Neural progenitor cell (in vitro differentiated cells): Measurements from ENCODE around the gene ZP2. TPM values are rescaled to one million over a fixed set of nuclear protein-coding genes. Genes with fewer than 3 reads are reported as not detected.

ENCODE experiments used
- DNase-seq: peaks from one replicate; pipeline ENCODE4 v3.0.0-alpha.2; 2016; ENCODE audit warnings: low spot score
- H2AFZ ChIP-seq: fragments of 200-600 bp; sonication (generic); replicated peaks from 2 replicates; pipeline ENCODE4 v1.6.1; 2016; ENCODE audit warnings: antibody characterized with exemption
- H3F3A ChIP-seq: fragments of 200-600 bp; sonication (generic); 2 replicates; pipeline ENCODE4 v1.6.1; 2016; ENCODE audit warnings: antibody characterized with exemption, low read depth
- H3K27ac ChIP-seq: fragments of 200-600 bp; sonication (generic); 2 replicates; pipeline ENCODE4 v1.5.1; 2016; ENCODE audit warnings: mild to moderate bottlenecking
- H3K27me3 ChIP-seq: fragments of 200-600 bp; sonication (generic); 2 replicates; pipeline ENCODE4 v1.6.1; 2016; ENCODE audit warnings: mild to moderate bottlenecking, moderate library complexity
- H3K36me3 ChIP-seq: fragments of 200-600 bp; sonication (generic); 2 replicates; pipeline ENCODE4 v1.5.1; 2016
- H3K4me1 ChIP-seq: fragments of 200-600 bp; sonication (generic); 2 replicates; pipeline ENCODE4 v1.6.1; 2016; ENCODE audit warnings: mixed run types
- H3K4me2 ChIP-seq: fragments of 200-600 bp; sonication (generic); 2 replicates; pipeline ENCODE4 v1.6.1; 2016
- H3K4me3 ChIP-seq: fragments of 200-600 bp; sonication (generic); 2 replicates; pipeline ENCODE4 v1.5.1; 2016
- H3K79me2 ChIP-seq: fragments of 200-600 bp; sonication (generic); 2 replicates; pipeline ENCODE4 v1.6.1; 2016; ENCODE audit warnings: low read depth
- H3K9ac ChIP-seq: fragments of 200-600 bp; sonication (generic); 2 replicates; pipeline ENCODE4 v1.6.1; 2016
- H3K9me3 ChIP-seq: fragments of 200-600 bp; sonication (generic); 2 replicates; pipeline ENCODE4 v1.5.1; 2016; ENCODE audit warnings: low read depth
- H4K20me1 ChIP-seq: fragments of 200-600 bp; sonication (generic); 2 replicates; pipeline ENCODE4 v1.6.1; 2016; ENCODE audit warnings: low read depth
- H3K27ac Mint-ChIP-seq: 3 replicates; pipeline ENCODE4 v1.8.0; 2021; ENCODE audit warnings: mixed read lengths
- H3K27me3 Mint-ChIP-seq: 2 replicates; pipeline ENCODE4 v1.8.0; 2022; ENCODE audit warnings: low read depth, mild to moderate bottlenecking, inconsistent platforms, moderate library complexity, mixed read lengths; ENCODE audit not compliant: insufficient read depth
- H3K36me3 Mint-ChIP-seq: 3 replicates; pipeline ENCODE4 v1.8.0; 2021; ENCODE audit warnings: mixed read lengths
- H3K4me1 Mint-ChIP-seq: 3 replicates; pipeline ENCODE4 v1.8.0; 2021; ENCODE audit warnings: mixed read lengths
- H3K4me3 Mint-ChIP-seq: 3 replicates; pipeline ENCODE4 v1.8.0; 2021; ENCODE audit warnings: mild to moderate bottlenecking, moderate library complexity, mixed read lengths
- H3K9me3 Mint-ChIP-seq: 3 replicates; pipeline ENCODE4 v1.8.0; 2020; ENCODE audit warnings: mixed read lengths
- EZH2 ChIP-seq: fragments of 200-600 bp; sonication (generic); IDR thresholded peaks from 2 replicates; pipeline ENCODE4 v1.6.1; 2017; ENCODE audit warnings: antibody characterized with exemption, mild to moderate bottlenecking, moderate library complexity
- EZH2phosphoT487 ChIP-seq: fragments of 200-600 bp; sonication (generic); IDR thresholded peaks from 2 replicates; pipeline ENCODE4 v1.6.1; 2017; ENCODE audit warnings: antibody characterized with exemption
- total RNA-seq: library from RNA; depleted of rRNA; stranded (reverse); fragments of >200 nt; gene quantifications from 2 replicates; pipeline ENCODE4 v1.2.3, GENCODE V29; 2015; ENCODE audit warnings: low replicate concordance
- TF ChIP-seq, protein P1 (sequence below): fragments of 200-600 bp; sonication (generic); IDR thresholded peaks from 2 replicates; pipeline ENCODE4 v1.5.1; 2017; ENCODE audit warnings: antibody characterized with exemption, mild to moderate bottlenecking

The ZP2 gene
- total RNA-seq, 1 donor from 2014 or later = not detected

- Histone ChIP-seq H3K36me3 (no peaks in the 10 kb centered on the region), H4K20me1 (no peaks in the 10 kb centered on the region), H3K4me2 (no peak overlapping the region), H3K4me3 (no peak overlapping the region), H3K27me3 (peaks cover 16% of the 10 kb centered on the region), H3F3A (no peaks in the 10 kb centered on the region), H3K9me3 (no peaks in the 10 kb centered on the region), H3K79me2 (no peaks in the 10 kb centered on the region), H3K9ac (no peak overlapping the region), H3K27ac (no peak overlapping the region), H3K4me1 (no peaks in the 10 kb centered on the region), H2AFZ (no peak overlapping the region)
- Mint-ChIP-seq H3K27ac (no peak overlapping the region), H3K36me3 (no peaks in the 10 kb centered on the region), H3K4me3 (no peak overlapping the region), H3K27me3 (peaks cover 2% of the 10 kb centered on the region), H3K4me1 (no peaks in the 10 kb centered on the region), H3K9me3 (peaks cover 3% of the 10 kb centered on the region)
- TF ChIP-seq EZH2 = no peak
- TF ChIP-seq, protein P1, sequence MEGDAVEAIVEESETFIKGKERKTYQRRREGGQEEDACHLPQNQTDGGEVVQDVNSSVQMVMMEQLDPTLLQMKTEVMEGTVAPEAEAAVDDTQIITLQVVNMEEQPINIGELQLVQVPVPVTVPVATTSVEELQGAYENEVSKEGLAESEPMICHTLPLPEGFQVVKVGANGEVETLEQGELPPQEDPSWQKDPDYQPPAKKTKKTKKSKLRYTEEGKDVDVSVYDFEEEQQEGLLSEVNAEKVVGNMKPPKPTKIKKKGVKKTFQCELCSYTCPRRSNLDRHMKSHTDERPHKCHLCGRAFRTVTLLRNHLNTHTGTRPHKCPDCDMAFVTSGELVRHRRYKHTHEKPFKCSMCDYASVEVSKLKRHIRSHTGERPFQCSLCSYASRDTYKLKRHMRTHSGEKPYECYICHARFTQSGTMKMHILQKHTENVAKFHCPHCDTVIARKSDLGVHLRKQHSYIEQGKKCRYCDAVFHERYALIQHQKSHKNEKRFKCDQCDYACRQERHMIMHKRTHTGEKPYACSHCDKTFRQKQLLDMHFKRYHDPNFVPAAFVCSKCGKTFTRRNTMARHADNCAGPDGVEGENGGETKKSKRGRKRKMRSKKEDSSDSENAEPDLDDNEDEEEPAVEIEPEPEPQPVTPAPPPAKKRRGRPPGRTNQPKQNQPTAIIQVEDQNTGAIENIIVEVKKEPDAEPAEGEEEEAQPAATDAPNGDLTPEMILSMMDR = no peak
- TF ChIP-seq EZH2phosphoT487 = no peak
- no peak for DNase-seq
Observed at GRCh38 chr16:21189311-21189710, 22.1 kb downstream of the ZP2 start.

DNA sequence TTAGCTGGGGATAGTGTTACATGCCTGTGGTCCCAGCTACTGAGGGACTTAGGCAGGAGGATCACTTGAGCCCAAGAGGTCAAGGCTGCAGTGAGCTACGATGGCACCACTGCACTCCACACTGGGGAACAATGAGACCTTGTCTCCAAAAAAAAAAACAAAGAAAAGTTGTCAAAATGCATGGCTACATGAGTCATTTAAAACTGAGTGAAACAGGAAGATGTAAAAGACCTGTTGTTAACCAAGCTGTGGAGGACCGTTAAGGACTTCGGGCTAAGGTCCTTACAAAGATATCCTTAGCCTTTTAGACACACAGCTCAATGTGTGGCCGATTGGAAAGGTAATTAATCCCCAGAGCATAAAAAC lies 25.1 kb downstream of the ZP2 start:
- Histone ChIP-seq H2AFZ (no peak overlapping the region), H3K9me3 (no peaks in the 10 kb centered on the region), H4K20me1 (no peaks in the 10 kb centered on the region), H3K27ac (no peak overlapping the region), H3K9ac (no peak overlapping the region), H3F3A (no peaks in the 10 kb centered on the region), H3K27me3 (peaks cover 16% of the 10 kb centered on the region), H3K4me3 (no peak overlapping the region), H3K4me1 (no peaks in the 10 kb centered on the region), H3K36me3 (no peaks in the 10 kb centered on the region), H3K79me2 (no peaks in the 10 kb centered on the region), H3K4me2 (no peak overlapping the region)
- Mint-ChIP-seq H3K36me3 (peaks cover 17% of the 10 kb centered on the region), H3K9me3 (peaks cover 20% of the 10 kb centered on the region), H3K27ac (no peak overlapping the region), H3K4me3 (no peak overlapping the region), H3K27me3 (peaks cover 2% of the 10 kb centered on the region), H3K4me1 (no peaks in the 10 kb centered on the region)
- TF ChIP-seq, protein P1 = no peak
- TF ChIP-seq EZH2 (no peak), EZH2phosphoT487 (no peak)
- no peak for DNase-seq

DNA sequence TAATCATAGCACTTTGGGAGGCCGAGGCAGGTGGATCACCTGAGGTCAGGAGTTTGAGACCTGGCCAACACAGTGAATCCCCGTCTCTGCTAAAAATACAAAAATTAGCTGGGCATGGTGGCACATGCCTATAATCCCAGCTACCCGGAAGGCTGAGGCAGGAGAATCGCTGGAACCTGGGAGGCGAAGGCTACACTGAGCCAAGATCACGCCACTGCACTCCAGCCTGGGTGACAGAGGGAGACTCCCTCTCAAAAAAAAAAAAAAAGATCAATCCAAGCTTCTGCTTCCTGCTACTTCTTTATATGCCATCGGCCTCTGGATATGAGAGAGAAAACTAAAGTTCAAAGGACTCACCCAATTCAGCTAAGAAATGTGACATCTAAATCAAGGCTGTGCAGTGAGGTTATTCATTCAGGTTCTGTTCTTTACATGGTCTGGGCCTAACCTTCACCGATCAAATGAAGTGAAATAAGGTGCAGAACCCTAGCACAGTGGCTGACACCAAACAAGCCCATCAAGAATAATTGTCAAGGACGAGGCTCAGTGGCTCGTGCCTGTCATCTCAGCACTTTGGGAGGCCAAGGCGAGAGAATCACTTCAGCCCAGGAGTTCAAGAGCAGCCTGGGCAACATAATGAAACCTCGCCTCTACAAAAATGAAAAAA lies 25.6 kb downstream of the ZP2 start:
- H3K4me3 ChIP-seq = no peak overlapping the region
- H3K36me3 ChIP-seq = no peaks in the 10 kb centered on the region
- H3K4me1 ChIP-seq = no peaks in the 10 kb centered on the region
- H3K36me3 Mint-ChIP-seq = peaks cover 21% of the 10 kb centered on the region
- H3K27ac ChIP-seq = no peak overlapping the region
- no peaks in the 10 kb centered on the region for H4K20me1 ChIP-seq
- TF ChIP-seq, protein P1 = no peak
- TF ChIP-seq EZH2phosphoT487 = no peak
- no peak for TF ChIP-seq EZH2
- no peaks in the 10 kb centered on the region for H3K4me1 Mint-ChIP-seq
- H3F3A ChIP-seq = no peaks in the 10 kb centered on the region
- no peak overlapping the region for H3K27ac Mint-ChIP-seq
- DNase-seq = no peak
- no peak overlapping the region for H3K4me2 ChIP-seq
- no peaks in the 10 kb centered on the region for H3K79me2 ChIP-seq
- peaks cover 2% of the 10 kb centered on the region for H3K27me3 Mint-ChIP-seq
- H3K9me3 Mint-ChIP-seq = peaks cover 22% of the 10 kb centered on the region
- H2AFZ ChIP-seq = no peak overlapping the region
- H3K27me3 ChIP-seq = peaks cover 16% of the 10 kb centered on the region
- no peak overlapping the region for H3K4me3 Mint-ChIP-seq
- no peaks in the 10 kb centered on the region for H3K9me3 ChIP-seq
- no peak overlapping the region for H3K9ac ChIP-seq
